Measurements from ENCODE around the gene MELK.
"Not testable (repeated sequence)": the region's sequence is repeated elsewhere in the genome, so short reads cannot be mapped to it uniquely, and the experiment has no call there.

The MELK gene

GRCh38 chr9:36572515-36573418 lies at the start of gene MELK:
Gene MELK, plus strand, starts transcription at chr9:36572895. Its CDS starts 8,787 bp downstream, at chr9:36581682.
- peak; percentile 76 for DNase-seq

DNA sequence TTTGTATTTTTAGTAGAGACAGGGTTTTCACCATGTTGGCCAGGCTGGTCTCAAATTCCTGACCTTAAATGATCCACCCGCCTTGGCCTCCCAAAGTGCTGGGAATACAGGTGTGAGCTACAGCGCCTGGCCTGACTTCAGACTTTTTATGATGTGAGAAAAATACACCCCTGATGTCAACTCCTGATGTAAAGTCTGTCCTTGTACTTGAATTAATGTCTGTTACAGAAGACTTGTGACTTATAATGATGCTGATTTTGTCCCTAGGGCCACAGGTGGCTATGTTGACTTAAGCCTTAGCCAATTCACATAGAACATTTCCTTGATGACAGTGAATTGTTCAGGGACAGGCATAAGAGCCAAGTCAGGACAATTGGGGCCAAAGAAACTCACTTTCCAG lies 42.5 kb upstream of the MELK start:
- no peak for DNase-seq

DNA sequence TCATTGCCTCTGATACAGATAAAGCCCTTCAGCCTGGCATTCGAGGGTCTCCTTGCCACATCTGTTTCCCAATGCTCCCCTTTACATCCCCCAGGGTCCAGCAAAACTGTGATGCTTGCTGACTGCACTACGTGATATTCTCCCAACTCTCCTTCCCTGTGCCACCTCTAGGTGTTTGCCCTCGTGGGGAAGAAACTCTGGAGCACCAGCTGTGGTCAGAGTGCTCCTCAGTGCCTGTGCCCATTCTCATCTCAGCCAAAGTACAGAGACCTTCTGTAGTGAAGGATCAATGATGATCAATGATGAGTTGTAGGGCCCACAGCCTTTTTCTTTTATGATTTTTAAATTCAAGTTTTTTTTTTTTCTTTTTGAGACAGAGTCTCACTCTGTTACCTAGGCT lies 40.3 kb upstream of the MELK start:
- no peak for DNase-seq

GRCh38 chr9:36533726-36534125 lies 39.0 kb upstream of the MELK start:
- DNase-seq = not testable (repeated sequence)

- no peak for DNase-seq
These were observed 37.6 kb upstream of the MELK start for GRCh38 chr9:36535107-36535506.

DNA sequence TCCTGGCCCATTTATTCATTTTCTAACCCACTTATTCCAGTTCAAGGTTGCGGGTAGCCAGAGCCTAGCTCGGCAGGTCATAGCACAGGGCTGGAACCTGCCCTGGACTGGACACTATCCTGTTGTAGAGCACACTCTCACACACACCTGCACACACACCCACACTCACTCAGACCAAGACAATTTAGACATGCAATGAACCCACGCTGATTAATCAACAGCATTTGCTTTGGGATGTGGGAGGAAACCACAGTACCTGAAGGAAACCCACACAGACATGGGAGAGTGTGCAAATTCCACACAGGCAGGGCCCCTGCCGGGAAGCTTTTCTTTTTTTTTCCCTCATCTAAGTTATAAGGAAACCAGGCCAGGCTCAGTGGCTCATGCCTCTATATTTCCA lies 34.8 kb upstream of the MELK start:
- no peak for DNase-seq

- no peak for DNase-seq
These were observed 30.3 kb upstream of the MELK start for GRCh38 chr9:36542355-36542754.

DNA sequence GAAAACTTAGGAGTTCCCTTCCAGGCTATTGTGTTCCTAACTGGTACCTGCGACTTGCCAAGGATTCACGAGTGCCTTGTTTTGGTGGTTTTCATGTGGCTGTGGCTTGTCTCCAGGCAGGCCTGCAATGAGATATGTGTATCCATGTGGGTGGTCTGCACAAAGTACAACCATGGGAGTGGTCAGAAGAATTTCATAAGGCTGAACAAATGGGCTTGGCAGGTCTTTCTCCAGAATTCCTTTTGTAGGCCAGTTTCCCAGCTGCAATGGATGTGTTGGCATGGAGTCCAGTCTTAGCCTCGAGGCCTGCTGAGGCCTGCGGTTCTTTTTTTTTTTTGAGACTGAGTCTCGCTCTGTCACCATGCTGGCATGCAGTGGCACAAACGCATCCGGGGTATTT lies 28.8 kb upstream of the MELK start:
- DNase-seq = no peak

GRCh38 chr9:36547598-36547997 lies 25.1 kb upstream of the MELK start:
- DNase-seq = no peak

- no peak for DNase-seq
These were observed 24.2 kb upstream of the MELK start for GRCh38 chr9:36548454-36548853.

GRCh38 chr9:36550135-36550534 lies 22.6 kb upstream of the MELK start:
- no peak for DNase-seq

DNA sequence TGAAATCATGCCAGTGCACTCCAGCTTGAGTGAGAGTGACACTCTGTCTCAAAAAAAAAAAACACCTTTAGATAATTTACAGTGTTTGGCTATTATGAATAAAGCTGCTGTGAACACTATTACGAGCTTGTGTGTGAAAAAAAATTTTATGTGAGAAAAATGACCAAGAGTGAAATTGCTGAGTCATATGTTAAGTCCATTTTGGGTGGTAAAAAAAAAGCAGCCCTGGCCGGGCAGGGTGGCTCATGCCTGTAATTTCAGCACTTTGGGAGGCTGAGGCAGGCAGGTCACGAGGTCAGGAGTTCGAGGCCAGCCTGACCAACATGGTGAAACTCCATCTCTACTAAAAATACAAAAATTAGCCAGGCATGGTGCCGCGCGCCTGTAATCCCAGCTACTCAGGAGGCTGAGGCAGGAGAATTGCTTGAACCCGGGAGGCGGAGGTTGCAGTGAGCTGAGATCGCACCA lies 22.0 kb upstream of the MELK start:
- DNase-seq = not testable (repeated sequence)

- no peak for DNase-seq
These were observed 21.6 kb upstream of the MELK start for GRCh38 chr9:36551129-36551528.

GRCh38 chr9:36551910-36552309 lies 20.8 kb upstream of the MELK start:
- no peak for DNase-seq

GRCh38 chr9:36559036-36559695 lies 13.5 kb upstream of the MELK start:
- DNase-seq = no peak

- no peak for DNase-seq
These were observed 11.9 kb upstream of the MELK start for GRCh38 chr9:36560771-36561170.

DNA sequence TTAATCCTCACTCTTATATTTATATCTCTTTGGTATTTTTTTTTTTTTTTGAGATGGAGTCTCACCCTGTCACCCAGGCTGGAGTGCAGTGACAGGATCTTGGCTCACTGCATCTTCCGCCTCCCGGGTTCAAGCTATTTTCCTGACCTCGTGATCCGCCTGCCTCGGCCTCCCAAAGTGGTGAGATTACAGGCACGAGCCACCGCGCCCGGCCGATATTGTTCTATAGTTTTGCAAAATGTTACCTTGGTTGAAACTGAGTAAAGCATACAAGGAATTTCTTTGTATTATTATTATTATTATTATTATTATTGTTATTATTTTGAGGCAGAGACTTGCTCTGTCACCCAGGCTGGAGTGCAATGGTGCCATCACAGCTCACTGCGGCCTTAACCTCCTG lies 9.9 kb upstream of the MELK start:
- DNase-seq = not testable (repeated sequence)

- no peak for DNase-seq
These were observed 5.9 kb upstream of the MELK start for GRCh38 chr9:36566813-36567221.

- not testable (repeated sequence) for DNase-seq
These were observed 4.0 kb upstream of the MELK start for GRCh38 chr9:36568681-36569080.

DNA sequence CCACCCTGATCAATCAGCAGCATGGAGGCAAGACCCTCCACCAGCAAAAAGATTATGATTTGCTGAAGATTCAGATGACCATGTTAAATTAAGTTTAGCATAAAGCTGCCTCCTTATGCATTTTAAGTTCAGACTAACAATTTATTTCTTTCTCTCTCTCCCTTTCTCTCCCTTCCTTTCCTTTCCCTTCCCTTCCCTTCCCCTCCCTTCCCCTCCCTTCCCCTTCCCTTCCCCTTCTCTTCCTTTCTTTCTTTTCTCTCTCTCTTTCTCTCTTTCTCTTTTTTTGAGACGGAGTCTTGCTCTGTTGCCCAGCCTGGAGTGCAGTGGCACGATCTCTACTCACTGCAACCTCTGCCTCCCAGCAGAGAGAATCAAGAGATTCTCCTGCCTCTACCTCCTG lies 1.4 kb upstream of the MELK start:
- no peak for DNase-seq

DNA sequence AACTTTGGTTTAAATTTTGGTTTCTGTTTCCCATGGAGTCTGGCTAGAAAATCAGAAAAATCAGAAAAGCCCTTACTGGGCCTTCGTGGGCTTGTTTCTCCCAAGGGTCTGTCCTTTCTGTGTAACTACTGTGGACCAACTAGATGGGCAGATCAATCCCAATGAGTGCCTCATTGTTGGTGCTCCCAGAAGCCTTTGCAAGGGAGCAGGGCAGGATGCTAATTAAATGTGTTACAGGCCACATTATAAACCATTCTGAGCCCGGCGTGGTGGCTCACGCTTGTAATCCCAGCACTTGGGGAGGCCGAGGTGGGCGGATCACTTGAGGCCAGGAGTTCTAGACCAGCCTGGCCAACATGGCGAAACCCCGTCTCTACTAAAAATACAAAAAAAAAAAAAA lies 1.4 kb downstream of the MELK start:
- DNase-seq = not testable (repeated sequence)

DNA sequence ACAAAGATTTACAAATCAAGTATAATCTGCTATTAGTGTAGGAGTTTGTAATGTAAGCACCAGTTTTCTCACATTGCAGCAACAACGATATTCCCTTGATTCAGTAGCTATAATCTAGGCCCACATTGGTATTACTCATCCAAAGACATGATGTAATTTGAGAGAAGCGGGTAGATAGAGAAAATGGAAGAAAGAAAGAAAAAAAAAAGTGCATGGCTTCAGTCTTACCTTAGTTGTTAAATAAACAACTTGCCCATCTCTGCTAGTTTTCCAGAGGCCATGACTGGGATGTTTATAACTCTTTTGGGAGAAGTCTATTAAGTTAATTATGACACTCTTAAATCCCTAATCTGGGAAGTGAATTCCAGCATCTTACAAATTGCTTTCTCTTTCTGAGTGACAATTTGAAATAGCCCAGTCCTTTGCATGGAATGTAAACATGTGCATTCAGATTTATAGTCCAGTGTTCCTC lies 2.8 kb downstream of the MELK start:
- no peak for DNase-seq

DNA sequence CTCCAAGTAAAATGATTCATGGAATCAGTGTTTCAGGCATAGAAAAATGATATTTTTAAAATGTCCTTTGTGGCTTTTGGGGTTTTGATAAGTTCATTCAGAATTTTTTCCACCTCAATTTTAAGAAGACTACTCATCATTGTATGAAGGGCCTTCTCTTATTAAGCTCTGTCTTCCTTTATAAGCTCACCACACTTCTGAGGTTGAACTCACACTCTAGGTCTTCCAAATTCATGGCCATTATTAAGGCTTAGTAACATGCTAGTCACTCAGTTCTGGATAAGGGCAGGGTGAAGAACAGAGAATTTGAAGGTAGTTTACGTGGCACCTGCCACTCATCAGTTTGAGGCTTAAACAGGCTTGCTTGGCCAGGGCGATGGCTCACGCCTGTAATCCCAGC lies 4.2 kb downstream of the MELK start:
- DNase-seq = no peak

All from CD4-positive, alpha-beta T cell treated with Interleukin-15 for 1 hour (primary cell).